ENCODE measurements around the gene TNPO2. TPM values are rescaled to one million over a fixed set of nuclear protein-coding genes. Genes with fewer than 3 reads are reported as not detected.

Gene TNPO2
- total and polyA plus RNA-seq, 2 experiments from 2014 or later, result 37.1 to 83.0 TPM

DNA sequence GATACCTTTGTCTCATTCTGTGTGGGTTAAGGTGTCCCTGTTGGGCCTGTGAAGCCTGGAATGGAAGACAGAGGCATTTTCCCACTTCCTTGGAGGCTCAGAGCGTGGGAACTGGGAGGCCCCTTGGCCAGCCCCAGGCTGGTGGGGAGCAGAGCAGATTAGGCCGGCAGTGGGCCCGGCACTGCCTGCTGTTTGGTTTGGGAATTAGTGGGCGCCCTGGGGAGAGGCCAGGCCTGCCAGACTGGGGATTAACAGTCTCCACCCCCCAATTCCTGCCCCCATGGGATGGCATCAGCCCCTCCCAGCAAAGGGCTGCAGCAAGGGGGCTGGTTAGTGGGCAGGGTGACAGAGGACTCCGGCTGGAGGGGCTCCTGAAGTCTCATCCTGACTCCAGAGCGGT, 24.8 kb upstream of the TNPO2 start:
- ATAC-seq, result peak; percentile 14
- Histone ChIP-seq H3K4me3 (no peak overlapping the region), H3F3A (replicated peaks; ENCODE audit: low read depth) (no peaks in the 10 kb centered on the region), H2AFZ (no peak overlapping the region), H3K27me3 (ENCODE audit: insufficient read depth) (peaks cover 8% of the 10 kb centered on the region; the same call in 1 of the 2 replicates), H3K27ac (ENCODE audit: low read depth) (no peak overlapping the region), H3K36me3 (ENCODE audit: insufficient read depth) (no peaks in the 10 kb centered on the region), H3K9me2 (ENCODE audit: insufficient read depth) (no peaks in the 10 kb centered on the region), H3K79me2 (replicated peaks; ENCODE audit: insufficient read depth) (no peaks in the 10 kb centered on the region), H3K4me2 (no peak overlapping the region), H4K20me1 (replicated peaks; ENCODE audit: insufficient read depth) (no peaks in the 10 kb centered on the region; the same call in 1 of the 2 replicates), H3K4me1 (ENCODE audit: insufficient read depth) (no peaks in the 10 kb centered on the region; the same call in 1 of the 2 replicates)
- no peaks in the 10 kb centered on the region for H3K9me3 Mint-ChIP-seq
- H3K4me1 Mint-ChIP-seq, result peaks cover 14% of the 10 kb centered on the region; the same call in 2 of the 3 replicates
- H3K27me3 Mint-ChIP-seq (ENCODE audit: insufficient read depth, low read depth, poor library complexity), result peaks cover 13% of the 10 kb centered on the region
- no peak for DNase-seq (ENCODE audit: low spot score)
- TF ChIP-seq JUNB (IDR thresholded peaks at IDR 0.05; ENCODE audit: unreplicated experiment) (no peak), ZNF331 (CRISPR knock-in tag; IDR thresholded peaks at IDR 0.05; ENCODE audit: low read depth) (no peak), EZH2phosphoT487 (IDR thresholded peaks at IDR 0.05; ENCODE audit: unreplicated experiment) (no peak), STAT1 (IDR thresholded peaks at IDR 0.05; ENCODE audit: unreplicated experiment) (no peak), ZNF114 (CRISPR knock-in tag; IDR thresholded peaks at IDR 0.05) (no peak), CREB1 (CRISPR knock-in tag; IDR thresholded peaks at IDR 0.05; ENCODE audit: low read depth) (no peak)
- TF ChIP-seq, protein P1, sequence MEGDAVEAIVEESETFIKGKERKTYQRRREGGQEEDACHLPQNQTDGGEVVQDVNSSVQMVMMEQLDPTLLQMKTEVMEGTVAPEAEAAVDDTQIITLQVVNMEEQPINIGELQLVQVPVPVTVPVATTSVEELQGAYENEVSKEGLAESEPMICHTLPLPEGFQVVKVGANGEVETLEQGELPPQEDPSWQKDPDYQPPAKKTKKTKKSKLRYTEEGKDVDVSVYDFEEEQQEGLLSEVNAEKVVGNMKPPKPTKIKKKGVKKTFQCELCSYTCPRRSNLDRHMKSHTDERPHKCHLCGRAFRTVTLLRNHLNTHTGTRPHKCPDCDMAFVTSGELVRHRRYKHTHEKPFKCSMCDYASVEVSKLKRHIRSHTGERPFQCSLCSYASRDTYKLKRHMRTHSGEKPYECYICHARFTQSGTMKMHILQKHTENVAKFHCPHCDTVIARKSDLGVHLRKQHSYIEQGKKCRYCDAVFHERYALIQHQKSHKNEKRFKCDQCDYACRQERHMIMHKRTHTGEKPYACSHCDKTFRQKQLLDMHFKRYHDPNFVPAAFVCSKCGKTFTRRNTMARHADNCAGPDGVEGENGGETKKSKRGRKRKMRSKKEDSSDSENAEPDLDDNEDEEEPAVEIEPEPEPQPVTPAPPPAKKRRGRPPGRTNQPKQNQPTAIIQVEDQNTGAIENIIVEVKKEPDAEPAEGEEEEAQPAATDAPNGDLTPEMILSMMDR (conservative IDR thresholded peaks at IDR 0.05; ENCODE audit: low read depth in 2 of 2), result no peak
- TF ChIP-seq, protein P2, sequence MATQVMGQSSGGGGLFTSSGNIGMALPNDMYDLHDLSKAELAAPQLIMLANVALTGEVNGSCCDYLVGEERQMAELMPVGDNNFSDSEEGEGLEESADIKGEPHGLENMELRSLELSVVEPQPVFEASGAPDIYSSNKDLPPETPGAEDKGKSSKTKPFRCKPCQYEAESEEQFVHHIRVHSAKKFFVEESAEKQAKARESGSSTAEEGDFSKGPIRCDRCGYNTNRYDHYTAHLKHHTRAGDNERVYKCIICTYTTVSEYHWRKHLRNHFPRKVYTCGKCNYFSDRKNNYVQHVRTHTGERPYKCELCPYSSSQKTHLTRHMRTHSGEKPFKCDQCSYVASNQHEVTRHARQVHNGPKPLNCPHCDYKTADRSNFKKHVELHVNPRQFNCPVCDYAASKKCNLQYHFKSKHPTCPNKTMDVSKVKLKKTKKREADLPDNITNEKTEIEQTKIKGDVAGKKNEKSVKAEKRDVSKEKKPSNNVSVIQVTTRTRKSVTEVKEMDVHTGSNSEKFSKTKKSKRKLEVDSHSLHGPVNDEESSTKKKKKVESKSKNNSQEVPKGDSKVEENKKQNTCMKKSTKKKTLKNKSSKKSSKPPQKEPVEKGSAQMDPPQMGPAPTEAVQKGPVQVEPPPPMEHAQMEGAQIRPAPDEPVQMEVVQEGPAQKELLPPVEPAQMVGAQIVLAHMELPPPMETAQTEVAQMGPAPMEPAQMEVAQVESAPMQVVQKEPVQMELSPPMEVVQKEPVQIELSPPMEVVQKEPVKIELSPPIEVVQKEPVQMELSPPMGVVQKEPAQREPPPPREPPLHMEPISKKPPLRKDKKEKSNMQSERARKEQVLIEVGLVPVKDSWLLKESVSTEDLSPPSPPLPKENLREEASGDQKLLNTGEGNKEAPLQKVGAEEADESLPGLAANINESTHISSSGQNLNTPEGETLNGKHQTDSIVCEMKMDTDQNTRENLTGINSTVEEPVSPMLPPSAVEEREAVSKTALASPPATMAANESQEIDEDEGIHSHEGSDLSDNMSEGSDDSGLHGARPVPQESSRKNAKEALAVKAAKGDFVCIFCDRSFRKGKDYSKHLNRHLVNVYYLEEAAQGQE (IDR thresholded peaks at IDR 0.05; ENCODE audit: unreplicated experiment), result no peak
- TF ChIP-seq, protein P3, sequence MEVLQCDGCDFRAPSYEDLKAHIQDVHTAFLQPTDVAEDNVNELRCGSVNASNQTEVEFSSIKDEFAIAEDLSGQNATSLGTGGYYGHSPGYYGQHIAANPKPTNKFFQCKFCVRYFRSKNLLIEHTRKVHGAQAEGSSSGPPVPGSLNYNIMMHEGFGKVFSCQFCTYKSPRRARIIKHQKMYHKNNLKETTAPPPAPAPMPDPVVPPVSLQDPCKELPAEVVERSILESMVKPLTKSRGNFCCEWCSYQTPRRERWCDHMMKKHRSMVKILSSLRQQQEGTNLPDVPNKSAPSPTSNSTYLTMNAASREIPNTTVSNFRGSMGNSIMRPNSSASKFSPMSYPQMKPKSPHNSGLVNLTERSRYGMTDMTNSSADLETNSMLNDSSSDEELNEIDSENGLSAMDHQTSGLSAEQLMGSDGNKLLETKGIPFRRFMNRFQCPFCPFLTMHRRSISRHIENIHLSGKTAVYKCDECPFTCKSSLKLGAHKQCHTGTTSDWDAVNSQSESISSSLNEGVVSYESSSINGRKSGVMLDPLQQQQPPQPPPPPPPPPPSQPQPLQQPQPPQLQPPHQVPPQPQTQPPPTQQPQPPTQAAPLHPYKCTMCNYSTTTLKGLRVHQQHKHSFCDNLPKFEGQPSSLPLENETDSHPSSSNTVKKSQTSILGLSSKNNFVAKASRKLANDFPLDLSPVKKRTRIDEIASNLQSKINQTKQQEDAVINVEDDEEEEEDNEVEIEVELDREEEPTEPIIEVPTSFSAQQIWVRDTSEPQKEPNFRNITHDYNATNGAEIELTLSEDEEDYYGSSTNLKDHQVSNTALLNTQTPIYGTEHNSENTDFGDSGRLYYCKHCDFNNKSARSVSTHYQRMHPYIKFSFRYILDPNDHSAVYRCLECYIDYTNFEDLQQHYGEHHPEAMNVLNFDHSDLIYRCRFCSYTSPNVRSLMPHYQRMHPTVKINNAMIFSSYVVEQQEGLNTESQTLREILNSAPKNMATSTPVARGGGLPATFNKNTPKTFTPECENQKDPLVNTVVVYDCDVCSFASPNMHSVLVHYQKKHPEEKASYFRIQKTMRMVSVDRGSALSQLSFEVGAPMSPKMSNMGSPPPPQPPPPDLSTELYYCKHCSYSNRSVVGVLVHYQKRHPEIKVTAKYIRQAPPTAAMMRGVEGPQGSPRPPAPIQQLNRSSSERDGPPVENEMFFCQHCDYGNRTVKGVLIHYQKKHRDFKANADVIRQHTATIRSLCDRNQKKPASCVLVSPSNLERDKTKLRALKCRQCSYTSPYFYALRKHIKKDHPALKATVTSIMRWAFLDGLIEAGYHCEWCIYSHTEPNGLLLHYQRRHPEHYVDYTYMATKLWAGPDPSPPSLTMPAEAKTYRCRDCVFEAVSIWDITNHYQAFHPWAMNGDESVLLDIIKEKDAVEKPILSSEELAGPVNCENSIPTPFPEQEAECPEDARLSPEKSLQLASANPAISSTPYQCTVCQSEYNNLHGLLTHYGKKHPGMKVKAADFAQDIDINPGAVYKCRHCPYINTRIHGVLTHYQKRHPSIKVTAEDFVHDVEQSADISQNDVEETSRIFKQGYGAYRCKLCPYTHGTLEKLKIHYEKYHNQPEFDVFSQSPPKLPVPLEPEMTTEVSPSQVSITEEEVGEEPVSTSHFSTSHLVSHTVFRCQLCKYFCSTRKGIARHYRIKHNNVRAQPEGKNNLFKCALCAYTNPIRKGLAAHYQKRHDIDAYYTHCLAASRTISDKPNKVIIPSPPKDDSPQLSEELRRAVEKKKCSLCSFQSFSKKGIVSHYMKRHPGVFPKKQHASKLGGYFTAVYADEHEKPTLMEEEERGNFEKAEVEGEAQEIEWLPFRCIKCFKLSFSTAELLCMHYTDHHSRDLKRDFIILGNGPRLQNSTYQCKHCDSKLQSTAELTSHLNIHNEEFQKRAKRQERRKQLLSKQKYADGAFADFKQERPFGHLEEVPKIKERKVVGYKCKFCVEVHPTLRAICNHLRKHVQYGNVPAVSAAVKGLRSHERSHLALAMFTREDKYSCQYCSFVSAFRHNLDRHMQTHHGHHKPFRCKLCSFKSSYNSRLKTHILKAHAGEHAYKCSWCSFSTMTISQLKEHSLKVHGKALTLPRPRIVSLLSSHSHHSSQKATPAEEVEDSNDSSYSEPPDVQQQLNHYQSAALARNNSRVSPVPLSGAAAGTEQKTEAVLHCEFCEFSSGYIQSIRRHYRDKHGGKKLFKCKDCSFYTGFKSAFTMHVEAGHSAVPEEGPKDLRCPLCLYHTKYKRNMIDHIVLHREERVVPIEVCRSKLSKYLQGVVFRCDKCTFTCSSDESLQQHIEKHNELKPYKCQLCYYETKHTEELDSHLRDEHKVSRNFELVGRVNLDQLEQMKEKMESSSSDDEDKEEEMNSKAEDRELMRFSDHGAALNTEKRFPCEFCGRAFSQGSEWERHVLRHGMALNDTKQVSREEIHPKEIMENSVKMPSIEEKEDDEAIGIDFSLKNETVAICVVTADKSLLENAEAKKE (CRISPR knock-in tag; IDR thresholded peaks at IDR 0.05), result no peak
- no peak overlapping the region for H3K27ac Mint-ChIP-seq
- no peak overlapping the region; the same call in 2 of the 3 replicates for H3K4me3 Mint-ChIP-seq
- H3K36me3 Mint-ChIP-seq (ENCODE audit: low read depth), result peaks cover 40% of the 10 kb centered on the region

All from GM23338 (cell line).